ENCODE measurements around the gene CTPS2.

Gene CTPS2

DNA sequence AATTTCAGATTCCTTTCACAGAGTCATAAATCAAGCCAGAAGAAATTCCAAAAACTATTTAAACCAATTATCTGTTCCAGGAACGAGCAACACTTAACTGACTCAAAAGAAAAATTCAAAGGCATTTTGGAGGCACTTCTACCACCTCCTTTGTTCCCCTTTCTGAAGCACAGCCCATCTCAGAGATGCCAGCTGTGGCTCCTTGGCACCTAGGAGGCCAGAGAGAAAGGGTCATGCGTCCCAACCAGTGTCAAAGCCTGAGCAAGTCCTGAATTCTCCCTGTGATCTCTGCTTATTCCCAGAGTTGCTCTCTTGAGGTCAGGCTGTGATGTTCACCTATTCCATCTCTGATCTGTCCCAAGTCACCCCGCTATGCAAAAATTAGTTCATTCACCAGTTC is 167.5 kb downstream of the CTPS2 start:
- DNase-seq, result no peak

All from retina (tissue), 1 donor.